Retina (tissue), 1 donor: Measurements from ENCODE around the gene C11orf21.
"Not testable (repeated sequence)": the region's sequence is repeated elsewhere in the genome, so short reads cannot be mapped to it uniquely, and the experiment has no call there.

Experiments used
- DNase-seq: peaks from one replicate; pipeline ENCODE4 v3.0.0-alpha.2; 2016

Gene C11orf21

GRCh38 chr11:2295971-2296912 is 5.5 kb downstream of the C11orf21 start:
- peak; percentile 1 for DNase-seq

- no peak for DNase-seq
Measured at GRCh38 chr11:2294926-2295290, 6.8 kb downstream of the C11orf21 start.

- DNase-seq: no peak
Measured at GRCh38 chr11:2293984-2294925, 7.5 kb downstream of the C11orf21 start.

- DNase-seq: no peak
Measured at GRCh38 chr11:2293531-2293971, 8.2 kb downstream of the C11orf21 start.

GRCh38 chr11:2290351-2290841 is 11.3 kb downstream of the C11orf21 start:
- DNase-seq: no peak

- DNase-seq: no peak
Measured at GRCh38 chr11:2289859-2290258, 11.9 kb downstream of the C11orf21 start.

GRCh38 chr11:2289350-2289749 is 12.4 kb downstream of the C11orf21 start:
- DNase-seq: no peak

- no peak for DNase-seq
Measured at GRCh38 chr11:2287091-2287490, 14.6 kb downstream of the C11orf21 start.

GRCh38 chr11:2286350-2286749 is 15.4 kb downstream of the C11orf21 start:
- DNase-seq: not testable (repeated sequence)

GRCh38 chr11:2280208-2280607 is 21.5 kb downstream of the C11orf21 start:
- no peak for DNase-seq

- no peak for DNase-seq
Measured at GRCh38 chr11:2277933-2278523, 23.7 kb downstream of the C11orf21 start.

GRCh38 chr11:2277008-2277346 is 24.7 kb downstream of the C11orf21 start:
- DNase-seq: peak; percentile 0

- DNase-seq: peak; percentile 0
Measured at GRCh38 chr11:2276280-2277007, 25.3 kb downstream of the C11orf21 start.

GRCh38 chr11:2275334-2276279 is 26.1 kb downstream of the C11orf21 start:
- DNase-seq: no peak

GRCh38 chr11:2273771-2274170 is 27.9 kb downstream of the C11orf21 start:
- no peak for DNase-seq

GRCh38 chr11:2273311-2273710 is 28.4 kb downstream of the C11orf21 start:
- peak; percentile 0 for DNase-seq

- no peak for DNase-seq
Measured at GRCh38 chr11:2272946-2273280, 28.8 kb downstream of the C11orf21 start.

- DNase-seq: peak; percentile 2
Measured at GRCh38 chr11:2272228-2272945, 29.3 kb downstream of the C11orf21 start.

GRCh38 chr11:2271327-2272227 is 30.1 kb downstream of the C11orf21 start:
- peak; percentile 15 for DNase-seq

- DNase-seq: peak; percentile 43
Measured at GRCh38 chr11:2271077-2271326, 30.7 kb downstream of the C11orf21 start.
